Sigmoid colon (tissue), 4 donors: ENCODE data around the gene MRPL9.

ENCODE experiments used
- CTCF ChIP-seq, 4 experiments: fragments of 450-650 bp in 3 of 4; fragments of 200-600 bp in 1 of 4; IDR thresholded peaks; one replicate each; pipeline ENCODE4 v1.5.1; 2016 to 2019; ENCODE audit warnings: antibody characterized with exemption in 4 of 4, mild to moderate bottlenecking in 3 of 4, moderate library complexity in 2 of 4
- POLR2AphosphoS5 ChIP-seq, 4 donors: sonication (generic); formaldehyde crosslinking; IDR thresholded peaks; one replicate each; pipeline ENCODE4 v1.6.1; 2017; ENCODE audit warnings: antibody characterized with exemption in 4 of 4

- no peak for TF ChIP-seq POLR2AphosphoS5 (IDR thresholded peaks at IDR 0.05)
- no peak for TF ChIP-seq CTCF (IDR thresholded peaks at IDR 0.05)
These were observed 44.5 kb upstream of the MRPL9 start for GRCh38 chr1:151807766-151808165.
